Fibroblast of skin of abdomen (primary cell): Measurements from ENCODE around the gene POLR1B.
"Not testable (repeated sequence)": the region's sequence is repeated elsewhere in the genome, so short reads cannot be mapped to it uniquely, and the experiment has no call there.

Experiments used
- DNase-seq: peaks from one replicate; pipeline ENCODE4 v3.0.0-alpha.2; 2013

The POLR1B gene

DNA sequence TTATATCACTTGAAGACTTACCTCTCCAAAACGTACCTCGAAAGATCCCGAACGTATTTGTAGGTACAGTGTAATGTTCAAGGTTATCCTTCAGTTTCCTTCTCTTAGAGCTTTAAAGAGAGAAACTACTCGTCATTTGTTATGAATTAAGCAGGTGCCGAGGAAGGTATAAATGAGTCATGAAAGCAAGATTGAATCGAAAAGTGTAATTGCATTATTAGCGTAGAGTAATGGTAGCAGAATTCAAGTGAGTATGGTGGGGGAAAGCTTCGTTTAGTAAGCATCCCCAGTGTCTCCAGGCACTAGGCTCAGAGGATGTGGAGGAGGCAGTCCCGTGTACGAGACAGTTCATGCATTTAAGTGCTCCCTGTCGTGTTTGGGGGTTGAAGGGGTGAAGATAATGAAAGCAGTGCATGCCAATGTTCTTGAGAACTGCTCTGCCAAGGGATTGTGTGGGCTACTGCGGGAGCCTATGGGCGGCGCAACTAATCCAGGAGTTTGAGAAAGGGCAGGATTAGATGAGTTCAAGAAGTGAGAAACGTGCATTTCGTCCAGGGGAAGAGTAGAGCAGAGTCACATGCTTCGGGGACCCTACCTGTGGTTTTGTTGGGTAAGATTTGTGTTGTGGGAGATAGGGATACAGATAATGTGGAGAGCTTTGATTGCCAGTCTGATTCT lies 858 bp downstream of the POLR1B start:
- peak; percentile 1 for DNase-seq

DNA sequence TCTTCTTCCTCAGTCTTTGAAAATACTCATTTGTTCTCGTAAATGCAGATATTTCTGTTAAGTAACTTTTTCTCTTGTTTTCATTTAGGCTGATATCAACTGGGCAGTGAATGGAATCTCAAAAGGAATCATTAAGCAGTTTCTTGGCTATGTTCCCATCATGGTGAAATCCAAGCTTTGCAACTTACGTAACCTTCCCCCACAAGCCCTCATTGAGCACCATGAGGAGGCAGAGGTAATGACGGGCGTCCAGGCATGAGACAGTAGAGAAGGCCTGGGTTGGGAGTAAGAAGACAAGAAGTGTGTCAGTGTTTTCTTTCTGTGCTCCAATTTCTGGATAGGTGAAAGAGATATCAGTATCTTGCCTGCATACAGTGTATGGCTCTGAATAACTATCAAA lies 5.1 kb downstream of the POLR1B start:
- DNase-seq: peak; percentile 23

DNA sequence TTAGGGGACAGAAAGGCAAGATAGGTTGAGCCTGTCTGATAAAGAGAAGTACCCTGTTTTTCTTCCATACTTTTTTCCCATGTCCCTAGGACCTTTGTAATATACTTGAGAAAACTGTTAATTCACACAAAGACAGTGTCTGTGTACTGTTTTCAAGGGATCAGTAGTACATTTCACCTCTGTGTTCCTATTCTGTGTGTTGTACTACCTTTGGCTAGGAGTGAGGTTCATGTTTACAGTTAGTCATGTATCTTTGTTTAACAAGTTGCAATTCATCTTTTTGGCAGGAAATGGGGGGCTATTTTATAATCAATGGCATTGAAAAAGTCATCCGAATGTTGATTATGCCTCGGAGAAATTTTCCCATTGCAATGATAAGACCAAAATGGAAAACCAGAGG lies 6.7 kb downstream of the POLR1B start:
- DNase-seq: no peak

DNA sequence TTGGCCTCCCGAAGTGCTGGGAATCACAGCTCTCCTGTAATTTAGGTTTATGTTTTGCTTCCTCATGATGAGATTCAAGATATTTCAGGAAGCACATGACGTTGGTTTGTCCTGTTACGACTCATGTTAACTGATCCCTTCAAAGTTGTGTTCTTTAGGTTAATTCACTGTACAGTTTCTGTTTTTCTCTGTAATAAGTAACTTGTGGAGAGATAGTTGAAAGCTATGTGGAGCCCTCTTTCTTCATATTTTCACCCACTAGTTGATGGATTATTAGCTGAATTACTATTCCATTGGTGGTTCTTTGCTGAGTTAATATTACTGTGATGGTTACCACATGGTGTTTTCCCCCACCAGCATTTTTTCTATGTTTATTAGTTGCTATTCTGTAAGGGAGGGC lies 23.8 kb downstream of the POLR1B start:
- no peak for DNase-seq

DNA sequence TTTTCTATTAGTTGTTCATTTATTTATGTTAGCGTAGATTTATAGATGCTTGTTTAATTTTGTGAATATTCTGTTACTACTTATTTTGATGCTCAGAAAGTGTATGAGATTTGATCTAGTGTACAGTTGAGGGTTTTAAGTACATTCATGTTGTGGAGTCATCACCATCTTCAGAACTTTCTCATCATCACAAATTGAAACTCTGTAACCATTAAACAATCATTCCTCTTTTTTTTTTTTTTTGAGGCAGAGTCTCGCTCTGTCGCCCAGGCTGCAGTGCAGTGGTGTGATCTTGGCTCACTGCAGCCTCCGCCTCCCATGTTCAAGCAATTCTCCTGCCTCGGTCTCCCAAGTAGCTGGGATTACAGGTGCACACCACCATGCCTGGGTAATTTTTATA lies 24.2 kb downstream of the POLR1B start:
- not testable (repeated sequence) for DNase-seq

DNA sequence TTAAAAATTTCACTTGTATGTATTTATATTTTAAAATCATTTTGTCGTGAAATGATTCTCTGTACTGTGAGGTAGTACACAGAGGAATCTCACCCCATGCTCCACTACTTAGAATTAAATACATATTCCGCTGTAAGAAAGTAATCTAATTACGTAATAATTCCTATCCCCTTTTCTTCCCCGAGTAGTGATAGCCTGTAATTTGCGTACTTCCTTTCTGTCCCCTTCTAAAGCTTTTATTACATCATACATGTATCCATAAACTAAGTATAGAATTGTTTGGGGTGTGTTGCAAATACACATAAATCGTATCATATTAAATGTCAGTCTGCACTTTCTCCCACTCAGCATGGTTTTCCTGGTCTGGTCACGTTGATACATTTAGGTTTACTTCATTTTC lies 29.7 kb downstream of the POLR1B start:
- no peak for DNase-seq

DNA sequence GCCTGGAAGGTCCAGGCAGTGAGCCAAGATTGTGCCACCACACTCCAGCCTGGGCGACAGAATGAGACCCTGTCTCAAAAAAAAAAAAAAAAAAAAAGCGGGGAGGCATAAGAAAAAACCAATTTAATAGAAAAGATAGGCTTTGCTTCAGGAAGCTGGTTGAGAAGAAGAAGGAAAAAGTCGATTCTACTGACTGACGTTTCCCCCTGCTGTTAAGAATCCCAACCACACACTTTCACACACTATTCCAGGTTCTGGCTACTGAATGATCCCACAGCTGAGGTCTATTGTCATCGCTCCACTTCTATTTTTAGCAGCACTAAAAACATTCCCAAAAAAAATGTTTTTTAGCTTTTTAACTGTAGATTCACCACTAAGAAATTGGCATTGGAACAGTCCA lies 35.5 kb downstream of the POLR1B start:
- DNase-seq: peak; percentile 23

DNA sequence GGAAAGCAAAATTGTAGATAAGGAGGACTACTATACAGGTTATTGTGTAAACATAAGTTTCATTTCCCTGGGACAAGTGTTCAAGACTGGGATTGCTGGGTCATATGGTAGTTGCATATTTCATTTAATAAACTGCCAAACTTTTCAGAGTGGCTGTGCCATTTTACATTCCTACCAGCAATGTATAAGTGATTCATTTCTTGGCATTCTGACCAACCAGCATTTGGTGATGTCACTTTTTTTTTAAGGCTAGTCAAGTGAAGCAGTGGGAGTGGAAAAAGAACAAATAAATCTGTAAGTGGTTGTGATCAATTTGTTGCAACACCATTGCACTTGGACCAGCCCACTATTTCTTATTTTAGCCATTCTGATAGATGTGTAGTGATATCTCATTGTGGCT lies 37.0 kb downstream of the POLR1B start:
- DNase-seq: peak; percentile 89

DNA sequence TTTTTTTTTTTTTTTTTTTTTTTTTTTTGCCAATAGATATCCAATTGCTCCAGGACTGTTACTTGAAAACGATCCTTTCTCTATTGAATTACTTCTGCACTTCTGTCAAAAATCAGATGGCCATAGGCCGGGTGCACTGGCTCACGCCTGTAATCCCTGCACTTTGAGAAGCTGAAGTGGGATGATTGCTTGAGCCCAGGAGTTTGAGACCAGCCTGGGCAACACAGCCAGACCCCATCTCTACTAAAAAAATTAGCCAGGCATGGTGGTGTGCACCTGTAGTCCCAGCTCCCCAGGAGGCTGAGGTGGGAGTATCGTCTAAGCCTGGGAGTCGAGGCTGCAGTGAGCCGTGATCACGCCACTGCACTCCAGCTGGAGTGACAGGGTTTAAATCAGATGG lies 37.8 kb downstream of the POLR1B start:
- DNase-seq: no peak

DNA sequence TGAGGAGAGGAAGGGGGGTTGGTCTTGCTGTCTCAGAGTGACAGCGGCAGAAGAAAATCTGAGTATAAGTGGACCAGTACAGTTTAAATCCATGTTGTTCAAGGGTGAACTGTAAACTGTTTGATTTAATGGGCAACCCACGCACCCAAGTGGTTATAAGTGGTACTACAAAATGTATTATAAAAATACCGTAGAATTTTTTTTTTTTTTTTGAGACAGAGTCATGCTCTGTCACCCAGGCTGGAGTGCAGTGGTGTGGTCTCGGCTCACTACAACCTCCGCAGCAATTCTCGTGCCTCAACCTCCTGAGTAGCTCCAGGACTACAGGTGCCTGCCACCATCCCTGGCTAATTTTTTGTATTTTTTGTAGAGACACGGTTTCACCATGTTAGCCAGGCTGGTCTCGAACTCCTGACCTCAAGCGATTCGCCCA lies 40.1 kb downstream of the POLR1B start:
- peak; percentile 61 for DNase-seq

DNA sequence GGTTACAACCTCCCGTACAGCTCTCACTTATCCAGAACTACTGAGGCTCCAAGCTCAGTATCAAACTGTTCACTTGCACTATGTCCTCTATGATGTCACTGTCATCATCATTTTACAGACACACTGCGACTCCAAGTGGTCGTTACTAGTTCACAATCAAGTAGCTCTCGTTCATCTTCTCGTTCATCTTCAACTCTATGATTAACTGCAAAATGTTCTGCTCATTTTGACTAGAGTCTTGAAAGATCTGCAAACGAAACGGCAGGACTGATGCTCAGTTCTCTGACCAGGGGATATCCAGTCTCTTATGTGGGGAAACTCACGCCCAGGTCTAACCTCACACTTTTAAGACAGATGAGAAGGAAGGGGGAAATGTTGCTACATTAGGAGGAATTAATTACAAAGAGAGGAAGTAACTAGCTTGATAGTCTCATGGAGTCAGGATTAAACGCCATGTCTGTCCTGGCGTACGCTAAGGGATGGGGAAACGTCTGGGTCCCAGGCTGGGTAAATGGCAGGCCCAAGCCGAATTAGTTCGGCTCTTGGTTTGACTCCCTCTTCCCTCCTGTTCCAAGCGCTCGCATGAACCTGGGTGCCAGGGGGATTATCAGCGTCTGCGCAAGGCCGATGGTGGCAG lies 41.4 kb downstream of the POLR1B start:
- DNase-seq: no peak

DNA sequence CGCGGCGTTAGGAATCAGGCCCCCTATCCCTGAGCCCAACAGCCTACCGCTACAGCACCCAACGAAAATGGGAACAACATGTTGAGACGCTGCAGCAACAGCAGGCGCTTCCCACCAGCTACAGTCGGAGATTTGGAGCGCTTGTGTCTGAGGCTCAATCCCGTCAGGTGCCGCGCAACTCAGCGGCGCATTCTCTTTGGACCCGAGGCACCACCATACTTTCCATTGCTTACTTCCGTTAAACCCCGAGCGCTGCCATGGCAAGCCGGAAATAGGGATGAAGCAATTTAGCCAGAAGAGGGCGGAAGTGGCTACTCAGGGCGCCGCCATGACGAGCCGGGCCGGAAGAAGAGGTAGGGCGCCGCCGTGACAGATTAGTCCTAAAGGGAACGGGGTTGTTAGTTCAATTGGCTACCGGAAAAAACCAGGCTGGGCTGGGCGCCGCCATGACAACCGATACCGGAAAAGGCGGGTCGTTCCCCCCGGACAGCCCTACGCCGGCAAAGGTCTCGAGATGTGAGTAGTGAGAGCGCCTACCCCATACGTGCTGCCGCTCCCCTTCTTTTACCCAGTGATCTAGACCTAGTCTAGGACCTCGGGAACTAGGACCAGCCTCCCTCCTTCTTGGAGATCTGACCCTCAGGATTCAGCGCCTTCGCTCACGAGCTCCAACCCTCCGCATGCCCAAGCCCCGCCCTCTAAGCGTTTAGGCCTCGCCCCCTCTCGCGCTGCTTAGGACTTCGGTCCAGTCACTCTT lies 42.0 kb downstream of the POLR1B start, which contains the start of gene CHCHD5:
TSS of gene CHCHD5 (plus strand) at position 476 of the 757 bp plus-strand sequence. CDS start at position 515, 39 bp downstream.
- DNase-seq: peak; percentile 97

DNA sequence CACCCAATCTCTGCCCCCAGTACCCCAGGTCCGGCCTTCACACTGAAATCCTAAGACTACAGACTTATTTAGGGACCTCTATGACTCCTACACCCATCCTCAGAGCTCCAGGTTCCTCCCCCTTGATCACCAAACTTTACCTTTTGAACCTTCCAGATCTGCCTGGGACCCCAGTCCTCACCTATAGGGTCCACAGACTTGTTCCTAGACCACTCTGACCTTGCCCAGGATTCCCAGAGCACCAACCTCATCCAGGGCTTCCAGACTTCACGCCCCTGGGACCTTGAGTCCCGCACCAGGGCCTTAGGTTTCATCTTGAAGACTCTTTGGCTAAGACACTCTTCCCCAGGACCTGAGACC lies 42.6 kb downstream of the POLR1B start:
- DNase-seq: no peak

DNA sequence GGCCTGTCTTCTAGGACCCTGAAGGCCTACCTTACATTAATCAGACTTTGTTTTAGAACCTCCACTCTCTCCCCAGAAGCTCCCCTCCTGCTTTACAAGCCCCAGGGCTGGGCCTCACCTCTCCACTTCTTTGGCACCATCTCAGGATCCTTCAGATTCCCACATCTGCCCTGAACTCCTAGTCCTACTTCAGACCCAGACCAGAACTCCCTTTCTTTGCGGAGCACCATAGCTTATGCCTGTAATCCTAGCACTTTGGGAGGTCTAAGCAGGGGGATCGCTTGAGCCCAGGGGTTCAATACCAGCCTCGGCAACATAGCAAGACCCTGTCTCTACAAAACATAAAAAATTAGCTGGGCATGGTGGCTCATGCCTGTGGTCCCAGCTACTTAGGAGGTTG lies 43.1 kb downstream of the POLR1B start:
- no peak for DNase-seq

DNA sequence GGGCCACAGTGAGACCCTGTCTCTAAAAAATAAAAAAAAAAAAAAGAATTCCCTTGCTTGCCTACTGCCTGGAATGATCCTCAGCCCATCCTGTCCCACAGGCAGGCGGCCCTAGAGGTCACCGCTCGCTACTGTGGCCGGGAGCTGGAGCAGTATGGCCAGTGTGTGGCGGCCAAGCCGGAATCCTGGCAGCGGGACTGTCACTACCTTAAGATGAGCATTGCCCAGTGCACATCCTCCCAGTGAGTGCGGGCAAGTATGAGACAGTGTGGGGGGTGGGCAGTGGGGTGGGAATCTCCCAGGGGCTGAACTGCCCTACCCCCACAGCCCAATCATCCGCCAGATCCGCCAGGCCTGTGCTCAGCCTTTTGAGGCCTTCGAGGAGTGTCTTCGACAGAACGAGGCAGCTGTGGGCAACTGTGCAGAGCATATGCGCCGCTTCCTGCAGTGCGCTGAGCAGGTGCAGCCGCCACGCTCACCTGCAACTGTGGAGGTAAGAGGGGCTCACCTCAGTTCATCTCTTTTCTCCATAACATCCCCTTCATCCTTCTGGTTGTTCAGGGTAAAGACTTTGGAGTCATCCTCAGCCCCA lies 43.7 kb downstream of the POLR1B start:
- DNase-seq: no peak

DNA sequence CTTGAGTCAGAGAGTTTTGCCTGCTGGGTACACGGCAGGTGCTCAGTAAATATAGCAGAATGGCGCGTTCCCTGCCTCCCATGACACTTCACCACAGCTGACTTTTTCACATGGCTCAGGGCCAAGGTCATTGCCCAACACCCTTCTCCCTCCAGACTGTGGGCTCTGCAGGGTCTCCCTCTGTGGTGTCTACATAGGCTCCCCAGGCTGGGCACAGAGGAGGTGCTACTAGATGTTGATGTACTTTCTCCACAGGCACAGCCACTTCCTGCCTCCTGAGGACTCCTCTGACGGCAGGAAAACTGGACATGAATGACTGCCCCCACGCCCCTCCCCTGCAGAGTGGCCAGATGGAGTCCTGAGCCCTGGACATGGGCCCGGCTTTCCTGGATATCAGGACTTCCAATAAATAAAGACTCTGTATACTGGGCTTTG lies 46.4 kb downstream of the POLR1B start:
- DNase-seq: no peak

DNA sequence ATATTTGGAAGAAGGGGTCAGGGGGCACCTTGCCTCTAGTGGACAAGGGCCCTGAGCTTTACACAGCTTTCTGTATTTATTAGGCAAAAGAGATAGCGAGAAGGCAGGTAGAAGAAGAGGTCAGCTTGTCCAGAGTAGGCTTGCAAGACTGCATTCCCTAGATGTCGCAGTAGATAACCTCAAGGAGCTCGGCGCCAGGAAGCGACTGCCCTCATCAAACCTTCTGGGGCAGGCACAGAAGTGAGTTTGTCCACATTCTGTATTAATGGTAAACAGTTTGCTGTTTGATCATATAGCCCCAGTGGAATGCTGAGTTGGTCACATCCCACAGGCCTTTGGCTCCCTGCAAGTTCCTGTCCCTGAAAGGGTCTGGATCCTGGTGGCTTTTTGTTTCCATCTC lies 49.1 kb downstream of the POLR1B start:
- DNase-seq: no peak

DNA sequence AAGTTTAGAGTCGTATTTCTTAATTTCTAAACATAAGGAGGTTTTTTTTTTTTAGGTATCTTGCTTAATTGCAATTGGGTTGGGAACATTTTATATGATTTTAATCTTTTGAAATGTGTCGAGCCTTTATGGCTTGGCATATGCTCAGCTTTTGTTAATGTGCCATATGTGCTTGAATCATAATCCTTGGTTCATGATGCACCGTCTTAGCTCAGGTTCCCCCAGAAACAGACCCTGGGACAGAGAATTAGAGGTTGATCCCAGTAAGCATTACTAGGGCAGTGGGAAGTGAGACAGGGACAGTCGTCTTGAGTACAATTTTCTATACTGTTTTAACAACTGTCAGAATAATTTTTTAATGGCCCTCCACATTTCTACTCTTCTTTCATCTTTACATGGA lies 51.5 kb downstream of the POLR1B start:
- DNase-seq: no peak

DNA sequence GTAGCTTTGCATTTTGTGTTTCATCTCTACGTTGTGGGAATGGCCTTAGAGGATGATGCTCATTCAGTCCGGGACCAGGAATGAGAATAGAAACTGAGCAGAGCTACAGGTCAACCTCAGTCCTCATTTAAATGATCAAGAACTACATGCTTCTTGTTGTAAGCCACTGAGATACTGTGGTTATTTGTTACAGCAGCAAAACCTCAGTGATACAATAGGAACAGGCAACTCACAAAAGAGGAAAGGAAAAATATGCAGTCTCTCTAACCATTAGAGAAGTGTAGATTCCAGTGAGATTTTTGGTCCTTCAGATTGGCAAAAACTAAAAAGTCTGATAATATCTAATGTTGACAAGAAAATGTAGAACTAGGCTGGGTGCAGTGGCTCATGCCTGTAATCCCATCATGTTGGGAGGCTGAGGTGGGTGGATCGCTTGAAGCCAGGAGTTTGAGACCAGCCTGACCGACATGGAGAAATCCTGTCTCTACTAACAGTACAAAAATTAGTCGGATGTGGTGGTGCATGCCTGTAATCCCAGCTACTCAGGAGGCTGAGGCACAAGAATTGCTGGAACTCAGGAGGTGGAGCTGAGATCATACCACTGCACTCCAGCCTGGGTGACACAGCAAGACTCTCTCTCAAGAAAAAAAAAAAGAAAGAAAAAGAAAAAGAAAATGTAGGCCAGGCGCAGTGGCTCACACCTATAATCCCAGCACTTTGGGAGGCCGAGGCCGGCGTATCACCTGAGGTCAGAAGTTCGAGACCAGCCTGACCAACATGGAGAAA lies 55.5 kb downstream of the POLR1B start:
- no peak for DNase-seq

DNA sequence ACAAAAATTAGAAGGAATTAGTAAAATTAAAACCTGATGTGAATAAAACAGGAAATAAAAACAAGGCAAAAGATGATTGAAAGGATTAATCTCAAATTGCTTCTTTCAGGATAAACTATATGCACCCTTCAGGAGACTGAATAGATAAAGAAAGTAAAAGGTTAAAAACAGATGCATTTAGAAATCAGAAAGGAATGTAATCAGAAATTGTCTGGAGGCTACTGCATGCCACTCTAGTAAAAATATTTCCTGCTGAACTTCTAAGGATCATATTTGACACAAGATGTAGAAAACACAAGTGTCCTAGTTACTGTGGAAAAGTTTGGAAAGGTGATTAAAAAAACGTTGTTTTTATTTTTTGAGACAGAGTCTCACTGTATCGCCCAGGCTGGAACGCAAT lies 58.4 kb downstream of the POLR1B start:
- no peak for DNase-seq

DNA sequence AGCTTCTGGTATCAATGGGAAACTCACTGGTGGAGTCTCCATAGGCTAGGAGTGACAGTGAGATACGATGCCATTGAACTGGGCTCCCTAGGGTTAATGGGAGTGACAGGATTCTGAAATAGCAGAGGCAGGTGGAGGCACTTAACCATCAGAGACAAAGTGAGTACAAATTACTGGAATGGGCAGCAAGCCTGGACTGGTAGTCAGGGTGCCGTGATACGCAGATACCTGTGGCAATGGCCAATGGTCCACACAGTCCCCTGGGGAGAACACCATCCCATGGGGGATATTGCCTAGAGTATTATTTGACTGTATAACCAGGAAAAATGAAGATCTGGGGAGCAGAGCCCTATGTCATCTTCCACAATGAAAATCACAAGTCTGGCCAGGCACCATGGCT lies 59.5 kb downstream of the POLR1B start:
- no peak for DNase-seq

DNA sequence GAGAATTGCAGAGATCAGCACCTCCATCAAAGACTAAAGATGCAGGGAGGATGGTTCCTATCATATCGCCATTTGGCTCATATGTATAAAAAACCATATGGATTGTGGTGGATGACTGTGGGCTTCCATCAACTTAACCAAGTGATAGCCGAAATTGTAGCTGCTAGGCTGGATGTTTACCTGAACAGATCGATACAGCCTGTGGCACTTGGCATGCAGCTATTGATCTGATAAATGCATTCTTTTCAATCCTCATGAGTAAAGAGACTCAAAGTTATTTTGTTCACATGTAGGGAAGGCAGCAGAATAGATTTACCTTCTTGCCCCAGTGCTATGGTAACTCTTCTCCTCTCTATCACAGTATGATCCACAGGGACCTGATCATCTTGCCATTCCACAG lies 60.7 kb downstream of the POLR1B start:
- no peak for DNase-seq

DNA sequence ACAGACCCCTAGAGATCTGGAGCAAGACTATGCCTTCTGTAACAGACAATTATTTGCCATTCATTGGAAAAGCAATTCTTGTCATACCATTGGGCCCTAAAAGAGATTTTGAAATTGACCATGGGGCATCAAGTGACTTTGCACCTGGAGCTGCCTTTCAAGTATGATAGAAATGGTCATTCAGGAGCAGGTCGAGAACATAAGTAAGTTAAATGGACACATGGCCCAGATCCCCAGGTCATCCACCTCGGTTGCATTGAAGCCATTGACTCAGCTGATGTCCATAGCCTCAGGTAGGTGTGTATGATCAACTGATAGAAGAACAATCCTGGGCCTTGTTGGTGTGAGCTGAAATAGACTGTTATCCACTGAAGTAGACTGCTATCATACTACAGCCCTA lies 61.5 kb downstream of the POLR1B start:
- no peak for DNase-seq
